ENCODE results near the gene S1PR1.

DNA sequence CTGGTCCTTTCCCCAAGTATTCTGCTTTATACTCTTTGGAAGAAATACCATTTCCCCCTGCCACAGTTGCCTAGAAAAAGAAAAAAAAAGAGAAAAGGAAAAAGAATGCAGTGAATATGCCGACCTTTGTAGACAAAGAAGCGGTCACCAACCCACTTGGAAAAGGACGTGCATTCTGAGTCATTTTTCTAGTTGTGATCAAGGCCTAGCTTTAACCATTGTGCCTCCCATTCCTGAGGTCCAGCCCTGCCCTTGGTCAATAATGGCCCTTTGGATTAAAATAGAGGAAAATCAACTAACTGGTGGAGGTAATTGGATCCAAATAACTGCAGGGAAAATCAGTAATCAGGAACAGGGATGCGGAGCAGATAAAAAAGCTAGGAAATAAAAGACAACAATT, 24.8 kb downstream of the S1PR1 start:
- TF ChIP-seq CTCF (IDR thresholded peaks at IDR 0.05) (no peak), EZH2 (IDR thresholded peaks at IDR 0.05) (no peak)
